Fibroblast of mammary gland (primary cell): ENCODE results near the gene REEP6.

Source experiments
- DNase-seq: peaks from one replicate; pipeline ENCODE4 v3.0.0-alpha.2; 2010; ENCODE audit warnings: low read depth
- H3K4me3 ChIP-seq: 2 replicates; pipeline ENCODE4 v1.5.1; 2011; ENCODE audit warnings: low read depth, mild to moderate bottlenecking, low read length, moderate library complexity; ENCODE audit not compliant: control insufficient read depth
- TF ChIP-seq, protein P1 (sequence below): conservative IDR thresholded peaks from 2 replicates; pipeline ENCODE4 v1.5.1; 2011; ENCODE audit warnings: low read depth, low read length, inconsistent platforms; ENCODE audit not compliant: control insufficient read depth, insufficient read depth

Gene REEP6

DNA sequence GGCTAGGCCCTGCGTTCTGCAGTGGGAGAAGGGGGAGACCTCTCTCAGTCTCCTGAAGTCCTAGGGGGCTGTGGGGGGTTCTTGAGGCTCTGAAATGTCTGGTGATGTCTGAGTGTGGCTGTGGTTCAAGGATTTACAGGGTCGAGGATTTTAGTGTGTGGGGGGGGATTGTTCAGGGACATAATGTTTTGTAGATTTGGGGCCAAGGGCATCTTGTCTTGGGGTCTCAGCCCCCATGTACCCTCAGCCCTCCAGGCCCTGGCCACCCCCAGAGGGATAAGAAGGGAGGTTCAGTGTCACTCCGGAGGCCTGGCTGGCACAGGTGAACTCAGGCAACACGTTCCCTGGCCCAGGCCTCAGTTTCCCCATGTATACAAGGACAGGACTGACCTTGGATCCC, 43.5 kb upstream of the REEP6 start:
- TF ChIP-seq, protein P1, sequence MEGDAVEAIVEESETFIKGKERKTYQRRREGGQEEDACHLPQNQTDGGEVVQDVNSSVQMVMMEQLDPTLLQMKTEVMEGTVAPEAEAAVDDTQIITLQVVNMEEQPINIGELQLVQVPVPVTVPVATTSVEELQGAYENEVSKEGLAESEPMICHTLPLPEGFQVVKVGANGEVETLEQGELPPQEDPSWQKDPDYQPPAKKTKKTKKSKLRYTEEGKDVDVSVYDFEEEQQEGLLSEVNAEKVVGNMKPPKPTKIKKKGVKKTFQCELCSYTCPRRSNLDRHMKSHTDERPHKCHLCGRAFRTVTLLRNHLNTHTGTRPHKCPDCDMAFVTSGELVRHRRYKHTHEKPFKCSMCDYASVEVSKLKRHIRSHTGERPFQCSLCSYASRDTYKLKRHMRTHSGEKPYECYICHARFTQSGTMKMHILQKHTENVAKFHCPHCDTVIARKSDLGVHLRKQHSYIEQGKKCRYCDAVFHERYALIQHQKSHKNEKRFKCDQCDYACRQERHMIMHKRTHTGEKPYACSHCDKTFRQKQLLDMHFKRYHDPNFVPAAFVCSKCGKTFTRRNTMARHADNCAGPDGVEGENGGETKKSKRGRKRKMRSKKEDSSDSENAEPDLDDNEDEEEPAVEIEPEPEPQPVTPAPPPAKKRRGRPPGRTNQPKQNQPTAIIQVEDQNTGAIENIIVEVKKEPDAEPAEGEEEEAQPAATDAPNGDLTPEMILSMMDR, result no peak
- DNase-seq, result no peak

DNA sequence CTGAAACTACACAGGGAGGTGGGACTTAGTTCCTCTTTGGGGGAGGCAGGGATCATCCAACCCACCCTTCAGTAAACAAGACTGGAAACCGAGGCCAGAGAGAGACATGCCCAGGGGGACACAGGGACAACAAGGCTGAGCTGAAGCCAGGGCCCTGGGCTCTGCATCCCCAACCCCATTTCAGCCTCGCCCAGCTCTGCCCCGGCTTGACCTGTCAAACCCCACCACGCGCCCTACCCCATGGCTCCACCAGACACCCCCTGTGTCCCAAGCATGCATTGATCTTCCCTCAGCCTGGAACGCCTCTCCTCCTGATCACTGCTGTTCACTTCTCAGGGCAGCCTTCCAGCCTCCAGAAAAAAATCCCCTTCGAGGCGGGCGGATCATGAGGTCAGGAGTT, 43.0 kb upstream of the REEP6 start:
- TF ChIP-seq, protein P1, result no peak
- no peak for DNase-seq
- no peak overlapping the region for H3K4me3 ChIP-seq

More for the DNA sequence above, 43.5 kb upstream of the REEP6 start:
- H3K4me3 ChIP-seq, result no peak overlapping the region

- no peak for DNase-seq
- TF ChIP-seq, protein P1, result no peak
- H3K4me3 ChIP-seq, result no peak within 1 kb of the TSS
Measured at GRCh38 chr19:1449467-1450442, 41.2 kb upstream of the REEP6 start, which contains the start of gene APC2. APC2 (plus strand) TSS chr19:1450121; CDS start chr19:1453002, 2,881 bp downstream.

- TF ChIP-seq, protein P1, result no peak
- no peak for DNase-seq
- H3K4me3 ChIP-seq, result no peak overlapping the region
Measured at GRCh38 chr19:1450735-1451731, 39.9 kb upstream of the REEP6 start.

- H3K4me3 ChIP-seq, result no peak overlapping the region
- TF ChIP-seq, protein P1, result no peak
Measured at GRCh38 chr19:1451916-1452801, 38.8 kb upstream of the REEP6 start.

More at GRCh38 chr19:1451916-1452801, 38.8 kb upstream of the REEP6 start:
- no peak for DNase-seq
